Peyer's patch (tissue), 4 donors: Measurements from ENCODE around the gene ZC3H13. TPM values are rescaled to one million over a fixed set of nuclear protein-coding genes. Genes with fewer than 3 reads are reported as not detected.

Experiments used
- DNase-seq, 3 donors: peaks; one replicate each; pipeline ENCODE4 v3.0.0-alpha.2; 2017 to 2019
- H3K27ac ChIP-seq, 4 donors: fragments of 200-600 bp; sonication (generic); one replicate each; pipeline ENCODE4 v1.5.1; 2016 to 2019
- H3K27me3 ChIP-seq, 2 donors: fragments of 200-600 bp; sonication (generic); one replicate each; pipeline ENCODE4 v1.5.1; 2019
- H3K36me3 ChIP-seq, 3 donors: fragments of 200-600 bp; sonication (generic); one replicate each; pipeline ENCODE4 v1.5.1; 2016 to 2019
- H3K4me1 ChIP-seq, 4 donors: fragments of 200-600 bp; sonication (generic); one replicate each; pipeline ENCODE4 v1.5.1; 2016 to 2019
- H3K4me3 ChIP-seq, 4 donors: fragments of 200-600 bp; sonication (generic); 1 replicate in 3 of 4; 2 replicates in 1 of 4; pipeline ENCODE4 v1.5.1; 2016 to 2019; ENCODE audit warnings: mild to moderate bottlenecking in 1 of 4
- H3K9me3 ChIP-seq, 4 donors: fragments of 200-600 bp; sonication (generic); one replicate each; pipeline ENCODE4 v1.5.1; 2016 to 2019; ENCODE audit warnings: mild to moderate bottlenecking in 1 of 4
- CTCF ChIP-seq, 6 experiments: fragments of 450-650 bp in 4 of 6; fragments of 200-600 bp in 2 of 6; sonication (generic) in 1 of 6; IDR thresholded peaks; one replicate each; pipeline ENCODE4 v1.5.1; 2017 to 2019; ENCODE audit warnings: antibody characterized with exemption in 6 of 6, mild to moderate bottlenecking in 3 of 6, moderate library complexity in 1 of 6
- POLR2A ChIP-seq, 2 donors: fragments of 450-650 bp; IDR thresholded peaks; one replicate each; pipeline ENCODE4 v1.5.1; 2017; ENCODE audit warnings: antibody characterized with exemption in 2 of 2, mild to moderate bottlenecking in 2 of 2, moderate library complexity in 2 of 2
- total RNA-seq, 4 donors: library from RNA; depleted of rRNA; stranded (reverse); fragments of >200 nt; gene quantifications; one replicate each; pipeline ENCODE4 v1.1.0, GENCODE V29; 2016

Gene ZC3H13
- total RNA-seq, 4 donors from 2014 or later: 22.6 to 71.8 (median 30.6) TPM

- no peak overlapping the region for H3K27ac ChIP-seq
- TF ChIP-seq CTCF (IDR thresholded peaks at IDR 0.05) (no peak), POLR2A (IDR thresholded peaks at IDR 0.05) (no peak)
- H3K4me1 ChIP-seq: no peaks in the 10 kb centered on the region
- DNase-seq: no peak
- no peaks in the 10 kb centered on the region for H3K9me3 ChIP-seq
- no peak overlapping the region for H3K4me3 ChIP-seq
- no peaks in the 10 kb centered on the region for H3K36me3 ChIP-seq
- H3K27me3 ChIP-seq: no peaks in the 10 kb centered on the region
Measured at GRCh38 chr13:46087481-46087880, 34.9 kb upstream of the ZC3H13 start.

- no peaks in the 10 kb centered on the region for H3K36me3 ChIP-seq
- no peaks in the 10 kb centered on the region for H3K9me3 ChIP-seq
- TF ChIP-seq POLR2A (IDR thresholded peaks at IDR 0.05) (no peak), CTCF (IDR thresholded peaks at IDR 0.05) (no peak)
- H3K27me3 ChIP-seq: no peaks in the 10 kb centered on the region
- no peak for DNase-seq
- no peak overlapping the region for H3K4me3 ChIP-seq
- H3K4me1 ChIP-seq: no peaks in the 10 kb centered on the region
- no peak overlapping the region for H3K27ac ChIP-seq
Measured at GRCh38 chr13:46086985-46087384, 34.4 kb upstream of the ZC3H13 start.

- TF ChIP-seq CTCF (IDR thresholded peaks at IDR 0.05) (no peak), POLR2A (IDR thresholded peaks at IDR 0.05) (no peak)
- H3K36me3 ChIP-seq: no peaks in the 10 kb centered on the region
- H3K27me3 ChIP-seq: no peaks in the 10 kb centered on the region
- no peak overlapping the region for H3K4me3 ChIP-seq
- H3K4me1 ChIP-seq: no peaks in the 10 kb centered on the region
- H3K27ac ChIP-seq: no peak overlapping the region
- H3K9me3 ChIP-seq: no peaks in the 10 kb centered on the region
- DNase-seq: no peak
Measured at GRCh38 chr13:46086421-46086922, 33.9 kb upstream of the ZC3H13 start.

- H3K27me3 ChIP-seq: no peaks in the 10 kb centered on the region
- no peaks in the 10 kb centered on the region for H3K36me3 ChIP-seq
- no peaks in the 10 kb centered on the region for H3K9me3 ChIP-seq
- H3K4me1 ChIP-seq: no peaks in the 10 kb centered on the region
- no peak overlapping the region for H3K27ac ChIP-seq
- no peak overlapping the region for H3K4me3 ChIP-seq
- no peak for DNase-seq
- TF ChIP-seq POLR2A (IDR thresholded peaks at IDR 0.05) (no peak), CTCF (IDR thresholded peaks at IDR 0.05) (no peak)
Measured at GRCh38 chr13:46085737-46086136, 33.2 kb upstream of the ZC3H13 start.

- H3K9me3 ChIP-seq: no peaks in the 10 kb centered on the region
- H3K4me1 ChIP-seq: no peaks in the 10 kb centered on the region
- no peak for DNase-seq
- no peaks in the 10 kb centered on the region for H3K36me3 ChIP-seq
- H3K27ac ChIP-seq: no peak overlapping the region
- TF ChIP-seq CTCF (IDR thresholded peaks at IDR 0.05) (no peak), POLR2A (IDR thresholded peaks at IDR 0.05) (no peak)
- no peak overlapping the region for H3K4me3 ChIP-seq
- H3K27me3 ChIP-seq: no peaks in the 10 kb centered on the region
Measured at GRCh38 chr13:46082324-46082723, 29.8 kb upstream of the ZC3H13 start.

- no peak overlapping the region for H3K27ac ChIP-seq
- H3K4me1 ChIP-seq: no peaks in the 10 kb centered on the region
- H3K36me3 ChIP-seq: no peaks in the 10 kb centered on the region
- H3K27me3 ChIP-seq: no peaks in the 10 kb centered on the region
- H3K9me3 ChIP-seq: no peaks in the 10 kb centered on the region
- no peak for TF ChIP-seq POLR2A (IDR thresholded peaks at IDR 0.05)
- no peak for TF ChIP-seq CTCF (IDR thresholded peaks at IDR 0.05)
- no peak for DNase-seq
- H3K4me3 ChIP-seq: no peak overlapping the region
Measured at GRCh38 chr13:46079770-46080169, 27.2 kb upstream of the ZC3H13 start.
